HEK293 (cell line): ENCODE measurements around the gene STUB1.

Source experiments
- IKZF3 ChIP-seq: fragments of 450-650 bp; IDR thresholded peaks from 2 replicates; pipeline ENCODE4 v1.5.0; 2018; ENCODE audit warnings: missing biosample characterization, mild to moderate bottlenecking, missing genetic modification characterization, moderate library complexity
- KLF1 ChIP-seq: fragments of 450-650 bp; formaldehyde crosslinking; IDR thresholded peaks from 2 replicates; pipeline ENCODE4 v1.5.1; 2016; ENCODE audit warnings: missing biosample characterization, missing genetic modification characterization
- KLF16 ChIP-seq: fragments of 450-650 bp; formaldehyde crosslinking; IDR thresholded peaks from 2 replicates; pipeline ENCODE4 v1.5.1; 2017; ENCODE audit warnings: missing biosample characterization, missing genetic modification characterization
- ZBTB1 ChIP-seq: fragments of 450-650 bp; formaldehyde crosslinking; IDR thresholded peaks from 2 replicates; pipeline ENCODE4 v1.5.1; 2016; ENCODE audit warnings: missing biosample characterization, missing genetic modification characterization
- ZBTB48 ChIP-seq: fragments of 450-650 bp; formaldehyde crosslinking; IDR thresholded peaks from 2 replicates; pipeline ENCODE4 v1.5.1; 2016; ENCODE audit warnings: missing biosample characterization, missing genetic modification characterization
- ZFP41 ChIP-seq: fragments of 450-650 bp; formaldehyde crosslinking; IDR thresholded peaks from 2 replicates; pipeline ENCODE4 v1.5.1; 2016; ENCODE audit warnings: missing biosample characterization, missing genetic modification characterization, borderline replicate concordance
- ZIC2 ChIP-seq: fragments of 450-650 bp; formaldehyde crosslinking; IDR thresholded peaks from 2 replicates; pipeline ENCODE4 v1.5.1; 2016; ENCODE audit warnings: missing biosample characterization, missing genetic modification characterization
- ZNF132 ChIP-seq: fragments of 450-650 bp; formaldehyde crosslinking; IDR thresholded peaks from 2 replicates; pipeline ENCODE4 v1.5.1; 2017; ENCODE audit warnings: missing biosample characterization, missing genetic modification characterization, borderline replicate concordance
- ZNF146 ChIP-seq: fragments of 450-650 bp; formaldehyde crosslinking; IDR thresholded peaks from 2 replicates; pipeline ENCODE4 v1.5.1; 2016; ENCODE audit warnings: missing biosample characterization, missing genetic modification characterization
- ZNF169 ChIP-seq: fragments of 450-650 bp; formaldehyde crosslinking; IDR thresholded peaks from 2 replicates; pipeline ENCODE4 v1.5.1; 2016; ENCODE audit warnings: missing biosample characterization, missing genetic modification characterization
- ZNF266 ChIP-seq: fragments of 450-650 bp; formaldehyde crosslinking; IDR thresholded peaks from 2 replicates; pipeline ENCODE4 v1.5.1; 2016; ENCODE audit warnings: missing biosample characterization, missing genetic modification characterization, low read depth
- ZNF274 ChIP-seq, 2 experiments: fragments of 200-500 bp in 1 of 2; fragments of 450-650 bp in 1 of 2; sonication (Bioruptor generic) in 1 of 2; formaldehyde crosslinking in 1 of 2; IDR thresholded peaks; 2 replicates each; pipeline versions ENCODE4 v1.5.1 to v1.6.1; 2014 to 2016; ENCODE audit warnings: borderline replicate concordance in 1 of 2, inconsistent platforms in 1 of 2, low read length in 1 of 2, missing biosample characterization in 1 of 2, missing genetic modification characterization in 1 of 2
- ZNF292 ChIP-seq: fragments of 450-650 bp; formaldehyde crosslinking; IDR thresholded peaks from 2 replicates; pipeline ENCODE4 v1.5.1; 2016; ENCODE audit warnings: low read depth, missing biosample characterization, missing genetic modification characterization, borderline replicate concordance
- ZNF354C ChIP-seq: fragments of 450-650 bp; formaldehyde crosslinking; IDR thresholded peaks from 2 replicates; pipeline ENCODE4 v1.5.1; 2016; ENCODE audit warnings: missing biosample characterization, missing genetic modification characterization, low read depth, borderline replicate concordance
- ZNF416 ChIP-seq: fragments of 450-650 bp; formaldehyde crosslinking; IDR thresholded peaks from 2 replicates; pipeline ENCODE4 v1.5.1; 2016; ENCODE audit warnings: missing biosample characterization, missing genetic modification characterization
- ZNF510 ChIP-seq: fragments of 450-650 bp; formaldehyde crosslinking; IDR thresholded peaks from 2 replicates; pipeline ENCODE4 v1.5.1; 2018; ENCODE audit warnings: mild to moderate bottlenecking, missing genetic modification characterization, missing biosample characterization; ENCODE audit not compliant: insufficient replicate concordance
- ZNF529 ChIP-seq: fragments of 450-650 bp; formaldehyde crosslinking; IDR thresholded peaks from 2 replicates; pipeline ENCODE4 v1.5.1; 2017; ENCODE audit warnings: missing genetic modification characterization, missing biosample characterization; ENCODE audit not compliant: insufficient replicate concordance
- ZNF624 ChIP-seq: fragments of 450-650 bp; formaldehyde crosslinking; IDR thresholded peaks from 2 replicates; pipeline ENCODE4 v1.5.1; 2017; ENCODE audit warnings: missing biosample characterization, missing genetic modification characterization
- ZNF629 ChIP-seq: fragments of 450-650 bp; formaldehyde crosslinking; IDR thresholded peaks from 2 replicates; pipeline ENCODE4 v1.5.1; 2017; ENCODE audit warnings: missing biosample characterization, missing genetic modification characterization
- TF ChIP-seq, protein P1 (sequence below): IDR thresholded peaks from 2 replicates; pipeline ENCODE4 v1.6.1; 2011; ENCODE audit warnings: mild to moderate bottlenecking, low read depth, low read length, borderline replicate concordance
- TF ChIP-seq, protein P2 (sequence below): fragments of 450-650 bp; formaldehyde crosslinking; IDR thresholded peaks from 2 replicates; pipeline ENCODE4 v1.5.1; 2016; ENCODE audit warnings: missing biosample characterization, missing genetic modification characterization, borderline replicate concordance
- TF ChIP-seq, protein P3 (sequence below): fragments of 450-650 bp; formaldehyde crosslinking; IDR thresholded peaks from 2 replicates; pipeline ENCODE4 v1.5.1; 2016; ENCODE audit warnings: missing biosample characterization, missing genetic modification characterization
- TF ChIP-seq, protein P4 (sequence below): fragments of 450-650 bp; formaldehyde crosslinking; IDR thresholded peaks from 2 replicates; pipeline ENCODE4 v1.5.1; 2016; ENCODE audit warnings: missing biosample characterization, missing genetic modification characterization
- TF ChIP-seq, protein P5 (sequence below): fragments of 450-650 bp; formaldehyde crosslinking; IDR thresholded peaks from 2 replicates; pipeline ENCODE4 v1.5.1; 2016; ENCODE audit warnings: missing biosample characterization, missing genetic modification characterization

Gene STUB1

DNA sequence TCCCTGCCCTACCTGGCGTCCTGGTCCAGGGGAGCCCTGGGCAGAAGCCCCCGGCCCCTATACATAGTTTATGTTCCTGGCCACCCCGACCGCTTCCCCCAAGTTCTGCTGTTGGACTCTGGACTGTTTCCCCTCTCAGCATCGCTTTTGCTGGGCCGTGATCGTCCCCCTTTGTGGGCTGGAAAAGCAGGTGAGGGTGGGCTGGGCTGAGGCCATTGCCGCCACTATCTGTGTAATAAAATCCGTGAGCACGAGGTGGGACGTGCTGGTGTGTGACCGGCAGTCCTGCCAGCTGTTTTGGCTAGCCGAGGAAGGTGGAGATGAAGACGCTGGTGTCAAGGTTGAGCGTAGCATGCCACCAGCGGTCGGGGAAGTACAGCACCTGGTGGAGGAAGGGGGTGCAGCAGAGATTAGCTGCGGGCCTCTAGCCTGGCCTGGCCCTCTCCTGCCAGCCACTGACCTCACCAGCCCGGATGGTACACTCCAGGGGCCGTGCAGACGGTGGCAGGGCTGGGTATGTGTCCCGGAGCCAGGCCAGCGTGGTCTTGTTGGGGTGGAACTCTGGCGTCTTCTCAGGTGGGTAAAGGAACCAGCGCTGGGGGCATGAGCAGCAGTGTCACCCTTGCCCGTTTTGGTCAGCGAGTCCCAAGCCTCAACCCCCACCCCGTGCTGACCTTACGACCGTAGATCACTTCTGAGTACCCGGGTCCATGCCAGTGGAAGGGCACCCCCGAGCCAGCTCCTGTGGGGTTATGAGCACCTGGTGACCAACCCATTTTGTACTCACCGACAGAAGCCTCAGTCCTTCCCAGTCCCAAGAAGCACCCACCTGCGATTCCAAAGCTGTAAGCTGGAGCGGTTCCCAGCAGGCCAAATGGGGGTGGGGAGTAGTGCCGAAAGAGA lies 2.5 kb downstream of the STUB1 start (continued):
- no peak for TF ChIP-seq ZNF132 (tag by site-specific recombination)
- peak; percentile 37; the same call in 1 of the 2 replicates for TF ChIP-seq KLF1 (tag by site-specific recombination)
- TF ChIP-seq ZNF292: no peak
- TF ChIP-seq, protein P1, sequence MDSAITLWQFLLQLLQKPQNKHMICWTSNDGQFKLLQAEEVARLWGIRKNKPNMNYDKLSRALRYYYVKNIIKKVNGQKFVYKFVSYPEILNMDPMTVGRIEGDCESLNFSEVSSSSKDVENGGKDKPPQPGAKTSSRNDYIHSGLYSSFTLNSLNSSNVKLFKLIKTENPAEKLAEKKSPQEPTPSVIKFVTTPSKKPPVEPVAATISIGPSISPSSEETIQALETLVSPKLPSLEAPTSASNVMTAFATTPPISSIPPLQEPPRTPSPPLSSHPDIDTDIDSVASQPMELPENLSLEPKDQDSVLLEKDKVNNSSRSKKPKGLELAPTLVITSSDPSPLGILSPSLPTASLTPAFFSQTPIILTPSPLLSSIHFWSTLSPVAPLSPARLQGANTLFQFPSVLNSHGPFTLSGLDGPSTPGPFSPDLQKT: no peak
- TF ChIP-seq ZNF354C (tag by site-specific recombination): no peak
- TF ChIP-seq ZNF146 (tag by site-specific recombination): peak; percentile 1; the same call in 1 of the 2 replicates
- TF ChIP-seq, protein P2, sequence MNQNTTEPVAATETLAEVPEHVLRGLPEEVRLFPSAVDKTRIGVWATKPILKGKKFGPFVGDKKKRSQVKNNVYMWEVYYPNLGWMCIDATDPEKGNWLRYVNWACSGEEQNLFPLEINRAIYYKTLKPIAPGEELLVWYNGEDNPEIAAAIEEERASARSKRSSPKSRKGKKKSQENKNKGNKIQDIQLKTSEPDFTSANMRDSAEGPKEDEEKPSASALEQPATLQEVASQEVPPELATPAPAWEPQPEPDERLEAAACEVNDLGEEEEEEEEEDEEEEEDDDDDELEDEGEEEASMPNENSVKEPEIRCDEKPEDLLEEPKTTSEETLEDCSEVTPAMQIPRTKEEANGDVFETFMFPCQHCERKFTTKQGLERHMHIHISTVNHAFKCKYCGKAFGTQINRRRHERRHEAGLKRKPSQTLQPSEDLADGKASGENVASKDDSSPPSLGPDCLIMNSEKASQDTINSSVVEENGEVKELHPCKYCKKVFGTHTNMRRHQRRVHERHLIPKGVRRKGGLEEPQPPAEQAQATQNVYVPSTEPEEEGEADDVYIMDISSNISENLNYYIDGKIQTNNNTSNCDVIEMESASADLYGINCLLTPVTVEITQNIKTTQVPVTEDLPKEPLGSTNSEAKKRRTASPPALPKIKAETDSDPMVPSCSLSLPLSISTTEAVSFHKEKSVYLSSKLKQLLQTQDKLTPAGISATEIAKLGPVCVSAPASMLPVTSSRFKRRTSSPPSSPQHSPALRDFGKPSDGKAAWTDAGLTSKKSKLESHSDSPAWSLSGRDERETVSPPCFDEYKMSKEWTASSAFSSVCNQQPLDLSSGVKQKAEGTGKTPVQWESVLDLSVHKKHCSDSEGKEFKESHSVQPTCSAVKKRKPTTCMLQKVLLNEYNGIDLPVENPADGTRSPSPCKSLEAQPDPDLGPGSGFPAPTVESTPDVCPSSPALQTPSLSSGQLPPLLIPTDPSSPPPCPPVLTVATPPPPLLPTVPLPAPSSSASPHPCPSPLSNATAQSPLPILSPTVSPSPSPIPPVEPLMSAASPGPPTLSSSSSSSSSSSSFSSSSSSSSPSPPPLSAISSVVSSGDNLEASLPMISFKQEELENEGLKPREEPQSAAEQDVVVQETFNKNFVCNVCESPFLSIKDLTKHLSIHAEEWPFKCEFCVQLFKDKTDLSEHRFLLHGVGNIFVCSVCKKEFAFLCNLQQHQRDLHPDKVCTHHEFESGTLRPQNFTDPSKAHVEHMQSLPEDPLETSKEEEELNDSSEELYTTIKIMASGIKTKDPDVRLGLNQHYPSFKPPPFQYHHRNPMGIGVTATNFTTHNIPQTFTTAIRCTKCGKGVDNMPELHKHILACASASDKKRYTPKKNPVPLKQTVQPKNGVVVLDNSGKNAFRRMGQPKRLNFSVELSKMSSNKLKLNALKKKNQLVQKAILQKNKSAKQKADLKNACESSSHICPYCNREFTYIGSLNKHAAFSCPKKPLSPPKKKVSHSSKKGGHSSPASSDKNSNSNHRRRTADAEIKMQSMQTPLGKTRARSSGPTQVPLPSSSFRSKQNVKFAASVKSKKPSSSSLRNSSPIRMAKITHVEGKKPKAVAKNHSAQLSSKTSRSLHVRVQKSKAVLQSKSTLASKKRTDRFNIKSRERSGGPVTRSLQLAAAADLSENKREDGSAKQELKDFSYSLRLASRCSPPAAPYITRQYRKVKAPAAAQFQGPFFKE (tag by site-specific recombination): peak; percentile 43; the same call in 1 of the 2 replicates
- no peak for TF ChIP-seq ZNF169
- TF ChIP-seq ZNF629 (tag by site-specific recombination): 0 out of 2 replicates have a peak, but pooled peaks have one; percentile 11
- no peak for TF ChIP-seq ZNF266 (tag by site-specific recombination)
- 0 out of 2 replicates have a peak, but pooled peaks have one; percentile 16 for TF ChIP-seq ZBTB1 (tag by site-specific recombination)
- TF ChIP-seq IKZF3 (tag by site-specific recombination): peak; percentile 79; the same call in 1 of the 2 replicates
- TF ChIP-seq, protein P3, sequence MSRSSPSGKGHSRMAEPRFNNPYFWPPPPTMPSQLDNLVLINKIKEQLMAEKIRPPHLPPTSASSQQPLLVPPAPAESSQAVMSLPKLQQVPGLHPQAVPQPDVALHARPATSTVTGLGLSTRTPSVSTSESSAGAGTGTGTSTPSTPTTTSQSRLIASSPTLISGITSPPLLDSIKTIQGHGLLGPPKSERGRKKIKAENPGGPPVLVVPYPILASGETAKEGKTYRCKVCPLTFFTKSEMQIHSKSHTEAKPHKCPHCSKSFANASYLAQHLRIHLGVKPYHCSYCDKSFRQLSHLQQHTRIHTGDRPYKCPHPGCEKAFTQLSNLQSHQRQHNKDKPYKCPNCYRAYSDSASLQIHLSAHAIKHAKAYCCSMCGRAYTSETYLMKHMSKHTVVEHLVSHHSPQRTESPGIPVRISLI: no peak
- TF ChIP-seq ZNF510 (tag by site-specific recombination): no peak
- TF ChIP-seq ZNF274 (IDR thresholded peaks at IDR 0.05; ENCODE audit: low read length): no peak
- no peak for TF ChIP-seq ZNF274 (tag by site-specific recombination; IDR thresholded peaks at IDR 0.05; ENCODE audit: borderline replicate concordance)
- TF ChIP-seq ZNF416 (tag by site-specific recombination): no peak
- TF ChIP-seq, protein P4, sequence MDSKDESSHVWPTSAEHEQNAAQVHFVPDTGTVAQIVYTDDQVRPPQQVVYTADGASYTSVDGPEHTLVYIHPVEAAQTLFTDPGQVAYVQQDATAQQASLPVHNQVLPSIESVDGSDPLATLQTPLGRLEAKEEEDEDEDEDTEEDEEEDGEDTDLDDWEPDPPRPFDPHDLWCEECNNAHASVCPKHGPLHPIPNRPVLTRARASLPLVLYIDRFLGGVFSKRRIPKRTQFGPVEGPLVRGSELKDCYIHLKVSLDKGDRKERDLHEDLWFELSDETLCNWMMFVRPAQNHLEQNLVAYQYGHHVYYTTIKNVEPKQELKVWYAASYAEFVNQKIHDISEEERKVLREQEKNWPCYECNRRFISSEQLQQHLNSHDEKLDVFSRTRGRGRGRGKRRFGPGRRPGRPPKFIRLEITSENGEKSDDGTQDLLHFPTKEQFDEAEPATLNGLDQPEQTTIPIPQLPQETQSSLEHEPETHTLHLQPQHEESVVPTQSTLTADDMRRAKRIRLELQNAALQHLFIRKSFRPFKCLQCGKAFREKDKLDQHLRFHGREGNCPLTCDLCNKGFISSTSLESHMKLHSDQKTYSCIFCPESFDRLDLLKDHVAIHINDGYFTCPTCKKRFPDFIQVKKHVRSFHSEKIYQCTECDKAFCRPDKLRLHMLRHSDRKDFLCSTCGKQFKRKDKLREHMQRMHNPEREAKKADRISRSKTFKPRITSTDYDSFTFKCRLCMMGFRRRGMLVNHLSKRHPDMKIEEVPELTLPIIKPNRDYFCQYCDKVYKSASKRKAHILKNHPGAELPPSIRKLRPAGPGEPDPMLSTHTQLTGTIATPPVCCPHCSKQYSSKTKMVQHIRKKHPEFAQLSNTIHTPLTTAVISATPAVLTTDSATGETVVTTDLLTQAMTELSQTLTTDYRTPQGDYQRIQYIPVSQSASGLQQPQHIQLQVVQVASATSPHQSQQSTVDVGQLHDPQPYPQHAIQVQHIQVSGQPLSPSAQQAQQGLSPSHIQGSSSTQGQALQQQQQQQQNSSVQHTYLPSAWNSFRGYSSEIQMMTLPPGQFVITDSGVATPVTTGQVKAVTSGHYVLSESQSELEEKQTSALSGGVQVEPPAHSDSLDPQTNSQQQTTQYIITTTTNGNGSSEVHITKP (tag by site-specific recombination): peak; percentile 91
- 0 out of 2 replicates have a peak, but pooled peaks have one; percentile 2 for TF ChIP-seq ZIC2 (tag by site-specific recombination)
- no peak for TF ChIP-seq ZFP41
- TF ChIP-seq, protein P5, sequence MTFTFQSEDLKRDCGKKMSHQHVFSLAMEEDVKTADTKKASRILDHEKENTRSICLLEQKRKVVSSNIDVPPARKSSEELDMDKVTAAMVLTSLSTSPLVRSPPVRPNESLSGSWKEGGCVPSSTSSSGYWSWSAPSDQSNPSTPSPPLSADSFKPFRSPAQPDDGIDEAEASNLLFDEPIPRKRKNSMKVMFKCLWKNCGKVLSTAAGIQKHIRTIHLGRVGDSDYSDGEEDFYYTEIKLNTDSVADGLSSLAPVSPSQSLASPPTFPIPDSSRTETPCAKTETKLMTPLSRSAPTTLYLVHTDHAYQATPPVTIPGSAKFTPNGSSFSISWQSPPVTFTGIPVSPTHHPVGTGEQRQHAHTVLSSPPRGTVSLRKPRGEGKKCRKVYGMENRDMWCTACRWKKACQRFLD: no peak
- no peak for TF ChIP-seq KLF16
- no peak for TF ChIP-seq ZNF624 (tag by site-specific recombination)
- TF ChIP-seq ZNF529 (tag by site-specific recombination): no peak
- TF ChIP-seq ZBTB48 (tag by site-specific recombination): 0 out of 2 replicates have a peak, but pooled peaks have one; percentile 21
